ENCODE data around the gene SOS2.
"Not testable (repeated sequence)": the region's sequence is repeated elsewhere in the genome, so short reads cannot be mapped to it uniquely, and the experiment has no call there.

The SOS2 gene

GRCh38 chr14:50186107-50186506 lies 45.3 kb downstream of the SOS2 start:
- Mint-ChIP-seq H3K27me3 (no peaks in the 10 kb centered on the region), H3K4me1 (no peaks in the 10 kb centered on the region), H3K27ac (no peak overlapping the region), H3K36me3 (peaks cover 8% of the 10 kb centered on the region), H3K4me3 (no peak overlapping the region), H3K9me3 (no peaks in the 10 kb centered on the region)

- no peaks in the 10 kb centered on the region for H3K4me1 Mint-ChIP-seq
- H3K27ac Mint-ChIP-seq, result no peak overlapping the region
- no peaks in the 10 kb centered on the region for H3K27me3 Mint-ChIP-seq
- H3K4me3 Mint-ChIP-seq, result no peak overlapping the region
- H3K36me3 Mint-ChIP-seq, result peaks cover 13% of the 10 kb centered on the region
- H3K9me3 Mint-ChIP-seq, result no peaks in the 10 kb centered on the region
Observed at GRCh38 chr14:50173891-50174290, 57.5 kb downstream of the SOS2 start.

DNA sequence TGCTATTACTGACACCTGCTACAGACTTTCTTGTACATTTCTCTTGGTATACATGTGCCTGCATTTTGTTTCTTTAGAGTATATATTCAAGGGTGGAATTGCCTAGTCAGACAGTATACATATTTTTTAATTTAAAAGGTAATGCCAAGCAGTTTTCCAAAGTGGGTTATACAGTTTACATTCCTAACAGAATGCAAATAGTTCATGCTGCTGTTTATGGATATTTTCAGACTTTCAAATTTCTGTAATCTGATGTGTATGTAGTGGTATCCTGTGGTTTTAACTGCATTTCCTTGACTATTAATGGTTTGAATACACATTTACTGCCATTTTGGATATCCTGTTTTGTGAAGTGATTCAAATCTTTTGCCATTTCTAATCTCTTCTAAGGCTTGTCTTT lies 59.5 kb downstream of the SOS2 start:
- H3K4me1 Mint-ChIP-seq, result no peaks in the 10 kb centered on the region
- H3K36me3 Mint-ChIP-seq, result peaks cover 4% of the 10 kb centered on the region
- no peak overlapping the region for H3K4me3 Mint-ChIP-seq

DNA sequence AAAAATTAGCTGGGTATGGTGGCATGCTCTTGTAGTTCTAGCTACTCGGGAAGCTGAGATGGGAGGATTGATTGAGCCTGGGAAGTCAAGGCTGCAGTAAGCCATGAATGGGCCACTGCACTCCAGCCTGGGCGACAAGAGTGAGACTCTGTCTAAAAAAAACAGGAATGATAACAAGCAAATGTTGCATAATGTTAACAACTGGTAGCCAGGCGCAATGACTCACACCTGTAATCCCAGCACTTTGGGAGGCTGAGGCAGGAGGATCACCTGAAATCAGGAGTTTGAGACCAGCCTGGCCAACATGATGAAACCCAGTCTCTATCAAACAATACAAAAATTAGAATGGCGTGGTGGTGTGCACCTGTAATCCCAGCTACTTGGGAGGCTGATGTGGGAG lies 64.0 kb downstream of the SOS2 start:
- H3K36me3 Mint-ChIP-seq, H3K4me3 Mint-ChIP-seq, H3K27ac Mint-ChIP-seq, H3K27me3 Mint-ChIP-seq, H3K9me3 Mint-ChIP-seq, H3K4me1 Mint-ChIP-seq: not testable (repeated sequence)

More for the DNA sequence above, 59.5 kb downstream of the SOS2 start:
- Mint-ChIP-seq H3K9me3 (no peaks in the 10 kb centered on the region), H3K27me3 (no peaks in the 10 kb centered on the region), H3K27ac (no peak overlapping the region)

DNA sequence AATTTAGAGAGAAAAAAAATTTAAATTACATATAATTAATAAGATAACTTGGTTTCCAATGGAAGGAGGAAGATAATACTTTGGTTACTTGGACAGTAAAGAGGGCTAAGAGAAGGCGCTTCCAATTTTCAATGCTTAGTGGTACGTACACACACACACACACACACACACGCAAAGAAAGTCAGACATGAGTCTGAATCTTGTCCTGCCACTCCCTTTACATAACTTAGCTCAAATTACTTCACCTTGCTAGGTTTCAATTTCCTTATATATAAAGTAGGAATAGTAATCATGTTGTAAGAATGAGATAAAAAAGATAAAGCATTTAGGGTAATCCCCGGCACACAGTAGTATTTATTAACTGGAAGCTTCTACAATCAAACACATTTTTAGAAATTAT lies 75.3 kb downstream of the SOS2 start:
- H3K4me1 Mint-ChIP-seq, result no peaks in the 10 kb centered on the region
- no peaks in the 10 kb centered on the region for H3K27me3 Mint-ChIP-seq
- no peak overlapping the region for H3K27ac Mint-ChIP-seq
- no peak overlapping the region for H3K4me3 Mint-ChIP-seq
- no peaks in the 10 kb centered on the region for H3K9me3 Mint-ChIP-seq
- peaks cover 6% of the 10 kb centered on the region for H3K36me3 Mint-ChIP-seq

- H3K27ac Mint-ChIP-seq, result no peak overlapping the region
- H3K27me3 Mint-ChIP-seq, result no peaks in the 10 kb centered on the region
- H3K4me1 Mint-ChIP-seq, result no peaks in the 10 kb centered on the region
- H3K9me3 Mint-ChIP-seq, result no peaks in the 10 kb centered on the region
- peaks cover 10% of the 10 kb centered on the region for H3K36me3 Mint-ChIP-seq
- no peak overlapping the region for H3K4me3 Mint-ChIP-seq
Observed at GRCh38 chr14:50148799-50149198, 82.6 kb downstream of the SOS2 start.

- Mint-ChIP-seq H3K4me1 (no peaks in the 10 kb centered on the region), H3K36me3 (peaks cover 5% of the 10 kb centered on the region), H3K27me3 (no peaks in the 10 kb centered on the region), H3K4me3 (no peak overlapping the region), H3K27ac (no peak overlapping the region), H3K9me3 (no peaks in the 10 kb centered on the region)
Observed at GRCh38 chr14:50139192-50139591, 92.2 kb downstream of the SOS2 start.

GRCh38 chr14:50127802-50128201 lies 103.6 kb downstream of the SOS2 start:
- Mint-ChIP-seq H3K9me3 (peaks cover 6% of the 10 kb centered on the region), H3K36me3 (peaks cover 16% of the 10 kb centered on the region), H3K27ac (no peak overlapping the region), H3K4me3 (no peak overlapping the region), H3K4me1 (no peaks in the 10 kb centered on the region), H3K27me3 (no peaks in the 10 kb centered on the region)

DNA sequence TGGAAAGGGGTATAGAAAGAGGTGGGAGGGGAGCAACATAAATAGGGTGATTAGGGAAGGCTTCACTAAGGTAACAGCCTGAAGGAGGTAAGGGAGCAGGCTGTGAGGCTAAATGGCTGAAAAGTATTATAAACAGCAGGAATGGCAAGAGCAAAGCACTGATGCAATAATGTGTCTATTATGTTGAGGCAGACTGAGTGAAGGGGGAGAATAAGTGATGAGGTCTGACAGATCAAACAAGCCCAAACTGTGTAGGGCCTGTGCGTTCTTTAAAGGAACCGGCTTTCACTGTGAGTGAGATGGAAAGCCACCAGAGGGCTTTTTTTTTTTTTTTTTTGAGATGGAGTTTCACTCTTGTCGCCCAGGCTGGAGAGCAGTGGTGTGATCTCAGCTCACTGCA lies 108.3 kb downstream of the SOS2 start:
- H3K36me3 Mint-ChIP-seq, result peaks cover 14% of the 10 kb centered on the region
- H3K4me1 Mint-ChIP-seq, result no peaks in the 10 kb centered on the region
- no peak overlapping the region for H3K27ac Mint-ChIP-seq
- no peaks in the 10 kb centered on the region for H3K27me3 Mint-ChIP-seq
- no peak overlapping the region for H3K4me3 Mint-ChIP-seq
- H3K9me3 Mint-ChIP-seq, result no peaks in the 10 kb centered on the region

GRCh38 chr14:50122291-50122690 lies 109.1 kb downstream of the SOS2 start:
- H3K4me3 Mint-ChIP-seq, result no peak overlapping the region
- H3K9me3 Mint-ChIP-seq, result no peaks in the 10 kb centered on the region
- peaks cover 11% of the 10 kb centered on the region for H3K36me3 Mint-ChIP-seq

DNA sequence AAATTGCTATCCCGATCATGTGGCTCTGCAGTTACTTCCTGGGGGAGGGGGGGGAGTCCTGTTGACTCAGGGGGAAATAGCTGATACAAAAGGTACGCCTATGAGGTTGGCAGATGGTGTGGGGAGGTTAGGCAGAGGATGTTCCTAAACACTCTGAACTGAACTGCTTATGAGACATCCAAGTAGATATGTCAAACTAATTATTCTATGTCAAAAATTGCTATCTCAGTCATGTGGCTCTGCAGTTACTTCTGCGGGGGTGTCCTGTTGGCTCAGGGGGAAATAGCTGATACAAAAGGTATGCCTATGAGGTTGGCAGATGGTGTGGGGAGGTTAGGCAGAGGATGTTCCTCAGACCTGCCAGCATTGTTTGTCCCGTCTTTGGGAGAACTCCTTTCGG lies 109.9 kb downstream of the SOS2 start:
- H3K4me1 Mint-ChIP-seq, result peaks cover 6% of the 10 kb centered on the region
- peak overlapping the region; percentile 51 for H3K27ac Mint-ChIP-seq
- peaks cover 10% of the 10 kb centered on the region for H3K36me3 Mint-ChIP-seq
- H3K9me3 Mint-ChIP-seq, result no peaks in the 10 kb centered on the region
- no peak overlapping the region for H3K4me3 Mint-ChIP-seq
- H3K27me3 Mint-ChIP-seq, result no peaks in the 10 kb centered on the region

More at GRCh38 chr14:50122291-50122690, 109.1 kb downstream of the SOS2 start:
- no peak overlapping the region for H3K27ac Mint-ChIP-seq
- H3K27me3 Mint-ChIP-seq, result no peaks in the 10 kb centered on the region
- no peaks in the 10 kb centered on the region for H3K4me1 Mint-ChIP-seq

DNA sequence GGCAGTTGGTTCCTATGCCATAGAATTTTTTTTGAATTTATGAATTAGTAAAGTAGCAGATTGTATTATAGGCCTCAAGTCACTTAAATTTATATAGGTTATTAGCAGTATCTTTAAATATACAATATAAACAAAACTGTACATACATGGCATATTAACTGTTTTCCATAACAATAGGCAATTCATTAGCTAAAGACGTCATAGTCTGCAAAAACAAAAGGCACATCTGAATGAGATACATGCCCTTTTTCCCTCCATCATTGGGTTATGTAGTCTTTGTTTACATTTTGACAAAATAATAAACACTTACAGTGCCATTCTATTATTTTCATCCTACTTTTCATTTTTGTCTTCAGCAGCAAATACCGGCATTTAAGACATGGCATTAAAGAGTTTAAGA lies 113.9 kb downstream of the SOS2 start:
- no peaks in the 10 kb centered on the region for H3K9me3 Mint-ChIP-seq
- no peak overlapping the region for H3K4me3 Mint-ChIP-seq
- no peaks in the 10 kb centered on the region for H3K27me3 Mint-ChIP-seq
- H3K36me3 Mint-ChIP-seq, result peaks cover 12% of the 10 kb centered on the region
- peaks cover 34% of the 10 kb centered on the region for H3K4me1 Mint-ChIP-seq
- H3K27ac Mint-ChIP-seq, result no peak overlapping the region

- peaks cover 34% of the 10 kb centered on the region for H3K4me1 Mint-ChIP-seq
- peaks cover 12% of the 10 kb centered on the region for H3K36me3 Mint-ChIP-seq
- no peaks in the 10 kb centered on the region for H3K27me3 Mint-ChIP-seq
- peak overlapping the region; percentile 96 for H3K27ac Mint-ChIP-seq
- H3K4me3 Mint-ChIP-seq, result peak overlapping the region; percentile 97
- no peaks in the 10 kb centered on the region for H3K9me3 Mint-ChIP-seq
Observed at GRCh38 chr14:50116966-50117365, 114.4 kb downstream of the SOS2 start.

- H3K36me3 Mint-ChIP-seq, result peaks cover 11% of the 10 kb centered on the region
- H3K4me1 Mint-ChIP-seq, result peaks cover 35% of the 10 kb centered on the region
- H3K27me3 Mint-ChIP-seq, result no peaks in the 10 kb centered on the region
- H3K9me3 Mint-ChIP-seq, result no peaks in the 10 kb centered on the region
- H3K4me3 Mint-ChIP-seq, result peak within 1 kb of the TSS; percentile 97
- H3K27ac Mint-ChIP-seq, result peak within 1 kb of the TSS; percentile 96
Observed at GRCh38 chr14:50116181-50116956, 115.0 kb downstream of the SOS2 start, which contains the start of gene VCPKMT. Gene VCPKMT (minus strand): TSS chr14:50116572. CDS start chr14:50116552, 20 bp downstream.

GRCh38 chr14:50113381-50114035 lies 117.9 kb downstream of the SOS2 start:
- H3K27me3 Mint-ChIP-seq, result no peaks in the 10 kb centered on the region
- H3K27ac Mint-ChIP-seq, result peak overlapping the region; percentile 41
- H3K4me3 Mint-ChIP-seq, result peak overlapping the region; percentile 71
- no peaks in the 10 kb centered on the region for H3K9me3 Mint-ChIP-seq
- peaks cover 13% of the 10 kb centered on the region for H3K36me3 Mint-ChIP-seq
- peaks cover 42% of the 10 kb centered on the region for H3K4me1 Mint-ChIP-seq

- peaks cover 30% of the 10 kb centered on the region for H3K4me1 Mint-ChIP-seq
- H3K27me3 Mint-ChIP-seq, result no peaks in the 10 kb centered on the region
- no peak overlapping the region for H3K4me3 Mint-ChIP-seq
- peaks cover 13% of the 10 kb centered on the region for H3K36me3 Mint-ChIP-seq
- H3K27ac Mint-ChIP-seq, result peak overlapping the region; percentile 6
- H3K9me3 Mint-ChIP-seq, result no peaks in the 10 kb centered on the region
Observed at GRCh38 chr14:50110323-50111037, 120.9 kb downstream of the SOS2 start.
